ENCODE data around the gene IKZF5.

GRCh38 chr10:122993797-122994336 is 14.7 kb downstream of the IKZF5 start:
- no peak for TF ChIP-seq ZNF600 (tag by site-specific recombination; IDR thresholded peaks at IDR 0.05)
- TF ChIP-seq TCF7L2 (IDR thresholded peaks at IDR 0.05; ENCODE audit: borderline replicate concordance, low read depth, low read length), result no peak
- no peak for TF ChIP-seq ZNF776 (tag by site-specific recombination; IDR thresholded peaks at IDR 0.05; ENCODE audit: borderline replicate concordance)
- TF ChIP-seq, protein P1, sequence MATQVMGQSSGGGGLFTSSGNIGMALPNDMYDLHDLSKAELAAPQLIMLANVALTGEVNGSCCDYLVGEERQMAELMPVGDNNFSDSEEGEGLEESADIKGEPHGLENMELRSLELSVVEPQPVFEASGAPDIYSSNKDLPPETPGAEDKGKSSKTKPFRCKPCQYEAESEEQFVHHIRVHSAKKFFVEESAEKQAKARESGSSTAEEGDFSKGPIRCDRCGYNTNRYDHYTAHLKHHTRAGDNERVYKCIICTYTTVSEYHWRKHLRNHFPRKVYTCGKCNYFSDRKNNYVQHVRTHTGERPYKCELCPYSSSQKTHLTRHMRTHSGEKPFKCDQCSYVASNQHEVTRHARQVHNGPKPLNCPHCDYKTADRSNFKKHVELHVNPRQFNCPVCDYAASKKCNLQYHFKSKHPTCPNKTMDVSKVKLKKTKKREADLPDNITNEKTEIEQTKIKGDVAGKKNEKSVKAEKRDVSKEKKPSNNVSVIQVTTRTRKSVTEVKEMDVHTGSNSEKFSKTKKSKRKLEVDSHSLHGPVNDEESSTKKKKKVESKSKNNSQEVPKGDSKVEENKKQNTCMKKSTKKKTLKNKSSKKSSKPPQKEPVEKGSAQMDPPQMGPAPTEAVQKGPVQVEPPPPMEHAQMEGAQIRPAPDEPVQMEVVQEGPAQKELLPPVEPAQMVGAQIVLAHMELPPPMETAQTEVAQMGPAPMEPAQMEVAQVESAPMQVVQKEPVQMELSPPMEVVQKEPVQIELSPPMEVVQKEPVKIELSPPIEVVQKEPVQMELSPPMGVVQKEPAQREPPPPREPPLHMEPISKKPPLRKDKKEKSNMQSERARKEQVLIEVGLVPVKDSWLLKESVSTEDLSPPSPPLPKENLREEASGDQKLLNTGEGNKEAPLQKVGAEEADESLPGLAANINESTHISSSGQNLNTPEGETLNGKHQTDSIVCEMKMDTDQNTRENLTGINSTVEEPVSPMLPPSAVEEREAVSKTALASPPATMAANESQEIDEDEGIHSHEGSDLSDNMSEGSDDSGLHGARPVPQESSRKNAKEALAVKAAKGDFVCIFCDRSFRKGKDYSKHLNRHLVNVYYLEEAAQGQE (tag by site-specific recombination; IDR thresholded peaks at IDR 0.05), result no peak
- TF ChIP-seq ZNF701 (tag by site-specific recombination; IDR thresholded peaks at IDR 0.05), result no peak

Data from HEK293 (cell line).